Calu3 (cell line): ENCODE results near the gene PTF1A. TPM values are rescaled to one million over a fixed set of nuclear protein-coding genes. Genes with fewer than 3 reads are reported as not detected.

Experiments
- BruUV-seq: library from RNA; stranded (reverse); fragments of 400-500 nt; replicated peaks from 2 replicates; lab custom pipeline; 2021; lab: Mats Ljungman, UMichigan
- CTCF ChIA-PET: fragments of 300-600 bp; sonication (Branson Sonifier 250); formaldehyde crosslinking; loops from one replicate; lab custom pipeline; 2022; ENCODE audit warnings: antibody characterized with exemption; lab: Charles Lee
- DNase-seq: peaks from one replicate; pipeline ENCODE4 v3.0.0; 2022
- H3K27ac Mint-ChIP-seq: one replicate; pipeline ENCODE4 v1.8.0; 2022; ENCODE audit warnings: mixed read lengths; ENCODE audit not compliant: unreplicated experiment
- H3K27me3 Mint-ChIP-seq: one replicate; pipeline ENCODE4 v1.8.0; 2022; ENCODE audit warnings: mixed read lengths; ENCODE audit not compliant: unreplicated experiment
- H3K36me3 Mint-ChIP-seq: one replicate; pipeline ENCODE4 v1.8.0; 2022; ENCODE audit warnings: mild to moderate bottlenecking, moderate library complexity, mixed read lengths; ENCODE audit not compliant: insufficient read depth, unreplicated experiment
- H3K4me1 Mint-ChIP-seq: one replicate; pipeline ENCODE4 v1.8.0; 2022; ENCODE audit warnings: mild to moderate bottlenecking, low read depth, mixed read lengths; ENCODE audit not compliant: unreplicated experiment
- H3K4me3 Mint-ChIP-seq: one replicate; pipeline ENCODE4 v1.8.0; 2022; ENCODE audit warnings: mild to moderate bottlenecking, low read depth, moderate library complexity, mixed read lengths; ENCODE audit not compliant: unreplicated experiment
- H3K9me3 Mint-ChIP-seq: one replicate; pipeline ENCODE4 v1.8.0; 2022; ENCODE audit warnings: low read depth, mixed read lengths; ENCODE audit not compliant: unreplicated experiment
- CTCF ChIP-seq: fragments of 200-600 bp; IDR thresholded peaks from one replicate; pipeline ENCODE4 v1.8.0; 2022; ENCODE audit warnings: antibody characterized with exemption; ENCODE audit not compliant: unreplicated experiment
- intact Hi-C: fragments of 100-400 bp; cut with micrococcal nuclease; formaldehyde crosslinking; loops from one replicate; pipeline ENCODE4 v1.10.0; 2022; ENCODE audit not compliant: unreplicated experiment
- total RNA-seq: library from RNA; stranded (reverse); gene quantifications from 2 replicates; pipeline ENCODE4 v1.2.3, GENCODE V29; 2022

PTF1A gene
- total RNA-seq, 1 experiment from 2014 or later, result not detected

DNA sequence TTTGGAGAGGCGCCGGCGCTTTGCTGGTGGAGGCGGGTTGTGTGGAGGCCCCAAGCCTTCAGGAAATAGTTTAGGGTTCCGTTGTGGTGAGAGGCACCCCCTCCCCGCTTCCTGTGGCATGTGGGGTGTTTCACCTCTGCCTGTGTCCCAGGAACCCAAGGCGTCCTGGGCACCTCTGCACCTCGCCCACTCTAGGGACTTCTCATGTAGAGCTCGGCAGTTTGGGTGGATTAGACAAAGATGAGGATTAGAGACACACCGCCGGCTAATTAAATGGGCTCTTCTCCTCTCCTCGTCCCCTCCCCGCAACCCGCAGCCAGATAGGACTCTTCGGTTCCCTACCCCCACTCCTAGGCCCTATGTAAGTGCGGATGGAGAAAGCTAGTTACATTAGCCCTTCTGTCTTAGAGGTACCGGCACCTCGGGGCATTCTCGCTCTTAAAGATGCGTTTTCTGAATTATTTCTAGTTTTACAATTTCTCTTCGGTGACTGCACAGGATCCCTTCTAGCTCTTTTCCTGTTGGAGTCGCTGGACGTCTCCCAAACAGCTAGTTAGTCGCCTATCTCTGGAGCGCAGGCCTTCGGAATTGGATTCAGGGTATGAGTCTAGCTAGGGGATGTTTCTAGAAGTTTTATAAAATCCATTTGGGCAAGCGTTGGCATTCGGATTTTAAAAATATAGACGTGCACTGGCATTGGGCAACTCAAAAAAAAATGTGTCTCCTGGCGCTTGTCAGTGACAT lies 7.8 kb downstream of the PTF1A start:
- H3K4me1 Mint-ChIP-seq, result no peaks in the 10 kb centered on the region
- intact Hi-C loops, result no loop called here
- H3K4me3 Mint-ChIP-seq, result no peak overlapping the region
- H3K36me3 Mint-ChIP-seq, result no peaks in the 10 kb centered on the region
- TF ChIP-seq CTCF, result no peak
- CTCF ChIA-PET, result interaction anchor here (0.9 kb wide), 1 partner anchor 12 kb away, joined by 3 read pairs; no protein-coding TSS in a partner anchor
- BruUV-seq, result no TSS peak
- H3K27ac Mint-ChIP-seq, result no peak overlapping the region
- H3K27me3 Mint-ChIP-seq, result peaks cover 96% of the 10 kb centered on the region
- no peak for DNase-seq
- no peaks in the 10 kb centered on the region for H3K9me3 Mint-ChIP-seq

DNA sequence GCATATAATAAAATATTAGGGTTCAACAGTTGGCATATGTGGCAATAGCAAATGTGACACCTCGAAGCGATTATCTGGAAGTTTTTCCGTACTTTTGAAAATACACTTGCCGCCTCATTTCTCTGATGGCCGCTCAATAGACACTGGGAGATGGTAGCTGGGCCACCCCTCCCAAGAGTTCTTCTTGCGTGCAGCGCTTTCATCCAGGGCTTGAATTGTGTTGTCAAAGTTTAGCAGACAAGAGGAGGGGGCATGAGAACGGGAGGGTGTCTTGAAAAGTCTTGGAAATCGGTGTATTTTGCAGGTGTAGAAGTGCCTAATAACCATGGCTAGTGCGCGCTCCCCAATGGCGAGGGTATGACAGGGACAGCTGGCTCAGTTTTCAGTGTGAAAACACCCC lies 8.5 kb downstream of the PTF1A start:
- H3K9me3 Mint-ChIP-seq, result no peaks in the 10 kb centered on the region
- CTCF ChIA-PET, result no interaction called here
- no peak for DNase-seq
- no peak overlapping the region for H3K4me3 Mint-ChIP-seq
- no peak for TF ChIP-seq CTCF
- H3K4me1 Mint-ChIP-seq, result no peaks in the 10 kb centered on the region
- no peaks in the 10 kb centered on the region for H3K36me3 Mint-ChIP-seq
- no peak overlapping the region for H3K27ac Mint-ChIP-seq
- peaks cover 95% of the 10 kb centered on the region for H3K27me3 Mint-ChIP-seq
- BruUV-seq, result no TSS peak
- intact Hi-C loops, result no loop called here

DNA sequence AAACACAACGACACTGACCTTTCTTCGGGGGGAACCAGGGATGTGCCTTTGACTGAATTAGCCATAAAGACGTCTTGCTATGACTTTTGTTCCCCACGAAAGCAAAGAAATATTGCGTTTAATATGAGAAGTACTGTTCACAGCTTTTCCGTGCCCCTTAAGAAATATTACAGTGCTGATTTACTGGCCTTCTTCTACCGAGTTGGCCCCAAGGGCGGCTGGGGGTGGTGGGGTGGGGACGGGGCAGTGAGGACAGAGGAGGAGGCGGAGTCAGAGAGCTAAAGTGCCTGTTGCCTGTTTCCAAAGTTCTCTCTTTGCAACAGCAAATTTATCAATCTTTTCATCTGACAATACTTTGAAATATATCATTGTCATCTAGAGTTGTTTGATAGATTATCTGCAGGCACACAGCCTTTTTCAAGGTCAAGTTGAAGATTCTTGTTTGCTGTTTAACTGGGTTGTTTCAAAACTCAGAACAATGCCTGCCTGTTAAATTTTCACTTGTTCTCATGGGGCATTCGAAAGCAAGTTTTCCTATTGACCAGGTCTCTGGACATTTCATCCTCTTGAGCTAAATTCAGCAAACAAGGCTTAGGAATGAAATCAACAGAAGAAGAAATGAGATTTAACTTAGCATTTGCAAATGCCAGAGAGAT lies 9.0 kb downstream of the PTF1A start:
- intact Hi-C loops, result no loop called here
- BruUV-seq, result no TSS peak
- Mint-ChIP-seq H3K4me1 (no peaks in the 10 kb centered on the region), H3K9me3 (no peaks in the 10 kb centered on the region), H3K27me3 (peaks cover 90% of the 10 kb centered on the region), H3K36me3 (no peaks in the 10 kb centered on the region), H3K4me3 (no peak overlapping the region), H3K27ac (no peak overlapping the region)
- CTCF ChIA-PET, result no interaction called here
- no peak for DNase-seq
- TF ChIP-seq CTCF, result no peak

- no peak for TF ChIP-seq CTCF
- H3K36me3 Mint-ChIP-seq, result no peaks in the 10 kb centered on the region
- CTCF ChIA-PET, result no interaction called here
- no TSS peak for BruUV-seq
- intact Hi-C loops, result no loop called here
- H3K4me1 Mint-ChIP-seq, result no peaks in the 10 kb centered on the region
- H3K9me3 Mint-ChIP-seq, result no peaks in the 10 kb centered on the region
- H3K27ac Mint-ChIP-seq, result no peak overlapping the region
- H3K4me3 Mint-ChIP-seq, result no peak overlapping the region
- peaks cover 82% of the 10 kb centered on the region for H3K27me3 Mint-ChIP-seq
- no peak for DNase-seq
These were observed 9.7 kb downstream of the PTF1A start for GRCh38 chr10:23201837-23202236.
